Esophagus squamous epithelium (tissue), 5 donors: ENCODE measurements around the gene KICS2. TPM values are rescaled to one million over a fixed set of nuclear protein-coding genes. Genes with fewer than 3 reads are reported as not detected.

Experiments
- DNase-seq: peaks from one replicate; lab custom pipeline; 2025; lab: John Stamatoyannopoulos, UW
- H3K27ac ChIP-seq, 4 donors: fragments of 200-600 bp; sonication (generic); one replicate each; pipeline ENCODE4 v1.5.1; 2016 to 2019; ENCODE audit warnings: mild to moderate bottlenecking in 1 of 4
- H3K27me3 ChIP-seq, 4 donors: fragments of 200-600 bp; sonication (generic); 1 replicate in 3 of 4; 2 replicates in 1 of 4; pipeline versions ENCODE4 v1.5.1 to v1.6.0; 2017 to 2021; ENCODE audit warnings: antibody characterized with exemption in 1 of 4
- H3K36me3 ChIP-seq, 3 donors: fragments of 200-600 bp; sonication (generic); one replicate each; pipeline ENCODE4 v1.5.1; 2016 to 2019
- H3K4me1 ChIP-seq, 3 donors: fragments of 200-600 bp; sonication (generic); one replicate each; pipeline ENCODE4 v1.5.1; 2017 to 2019
- H3K4me3 ChIP-seq, 4 donors: fragments of 200-600 bp; sonication (generic); 1 replicate in 3 of 4; 2 replicates in 1 of 4; pipeline ENCODE4 v1.5.1; 2016 to 2019; ENCODE audit warnings: mild to moderate bottlenecking in 2 of 4, moderate library complexity in 1 of 4
- H3K9me3 ChIP-seq, 3 donors: fragments of 200-600 bp; sonication (generic); one replicate each; pipeline ENCODE4 v1.5.1; 2016 to 2019
- POLR2A ChIP-seq, 4 donors: fragments of 450-650 bp; IDR thresholded peaks; one replicate each; pipeline ENCODE4 v1.6.1; 2017; ENCODE audit warnings: antibody characterized with exemption in 4 of 4, mild to moderate bottlenecking in 4 of 4, moderate library complexity in 3 of 4
- WGBS, 2 donors: methylation state at CpG; one replicate each; pipeline ENCODE4 v1.1.5; 2018; 5-methylcytosine and 5-hydroxymethylcytosine counted together
- intact Hi-C: fragments of 100-400 bp; cut with DNase I; formaldehyde crosslinking; loops from one replicate; pipeline ENCODE4 v1.15.0; 2022
- total RNA-seq, 4 donors: library from RNA; depleted of rRNA; stranded (reverse); fragments of >200 nt; gene quantifications; one replicate each; pipeline ENCODE4 v1.1.0, GENCODE V29; 2016
- TF ChIP-seq, protein P1 (sequence below), 6 experiments: fragments of 450-650 bp in 4 of 6; fragments of 200-600 bp in 2 of 6; sonication (generic) in 2 of 6; IDR thresholded peaks; one replicate each; pipeline ENCODE4 v1.5.1; 2016 to 2019; ENCODE audit warnings: antibody characterized with exemption in 6 of 6, mild to moderate bottlenecking in 4 of 6, moderate library complexity in 4 of 6
- donor health status: DM: yes; HTN: yes; CAD: no.

KICS2 gene
- total RNA-seq, 4 donors from 2014 or later, result 6.2 to 15.8 (median 9.8) TPM

DNA sequence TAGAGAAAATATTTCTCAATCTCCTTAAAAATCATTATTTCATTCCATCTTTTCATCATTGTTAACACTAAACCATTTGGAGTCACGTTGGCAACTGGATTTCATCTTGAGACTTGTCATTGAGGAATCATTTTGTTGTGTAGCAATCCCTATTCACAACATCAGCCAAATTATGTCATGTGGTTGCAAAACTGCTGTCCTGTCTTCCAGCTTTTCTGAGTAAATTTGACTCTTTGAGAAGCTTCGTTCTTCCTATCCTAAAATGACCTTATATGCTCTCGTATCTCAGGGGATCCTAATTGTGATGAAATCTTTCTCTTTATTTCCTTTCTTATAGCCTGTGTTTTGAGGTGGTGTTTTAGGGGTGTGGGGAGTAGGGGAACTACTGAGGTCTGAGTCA, 30.6 kb upstream of the KICS2 start:
- Histone ChIP-seq H3K4me3 (no peak overlapping the region), H3K27ac (peak overlapping the region in 3 of 4 donors; percentile 32 to 54 (median 38)), H3K36me3 (no peaks in the 10 kb centered on the region), H3K4me1 (no peaks in the 10 kb centered on the region), H3K9me3 (no peaks in the 10 kb centered on the region), H3K27me3 (no peaks in the 10 kb centered on the region)
- 32 to 33% methylated on average over 3 of the region's 3 CpGs for WGBS, 2 donors
- TF ChIP-seq, protein P1, sequence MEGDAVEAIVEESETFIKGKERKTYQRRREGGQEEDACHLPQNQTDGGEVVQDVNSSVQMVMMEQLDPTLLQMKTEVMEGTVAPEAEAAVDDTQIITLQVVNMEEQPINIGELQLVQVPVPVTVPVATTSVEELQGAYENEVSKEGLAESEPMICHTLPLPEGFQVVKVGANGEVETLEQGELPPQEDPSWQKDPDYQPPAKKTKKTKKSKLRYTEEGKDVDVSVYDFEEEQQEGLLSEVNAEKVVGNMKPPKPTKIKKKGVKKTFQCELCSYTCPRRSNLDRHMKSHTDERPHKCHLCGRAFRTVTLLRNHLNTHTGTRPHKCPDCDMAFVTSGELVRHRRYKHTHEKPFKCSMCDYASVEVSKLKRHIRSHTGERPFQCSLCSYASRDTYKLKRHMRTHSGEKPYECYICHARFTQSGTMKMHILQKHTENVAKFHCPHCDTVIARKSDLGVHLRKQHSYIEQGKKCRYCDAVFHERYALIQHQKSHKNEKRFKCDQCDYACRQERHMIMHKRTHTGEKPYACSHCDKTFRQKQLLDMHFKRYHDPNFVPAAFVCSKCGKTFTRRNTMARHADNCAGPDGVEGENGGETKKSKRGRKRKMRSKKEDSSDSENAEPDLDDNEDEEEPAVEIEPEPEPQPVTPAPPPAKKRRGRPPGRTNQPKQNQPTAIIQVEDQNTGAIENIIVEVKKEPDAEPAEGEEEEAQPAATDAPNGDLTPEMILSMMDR (IDR thresholded peaks at IDR 0.05), result no peak
- no peak for TF ChIP-seq POLR2A (IDR thresholded peaks at IDR 0.05)
- intact Hi-C loops, result no loop called here
- no peak for DNase-seq

DNA sequence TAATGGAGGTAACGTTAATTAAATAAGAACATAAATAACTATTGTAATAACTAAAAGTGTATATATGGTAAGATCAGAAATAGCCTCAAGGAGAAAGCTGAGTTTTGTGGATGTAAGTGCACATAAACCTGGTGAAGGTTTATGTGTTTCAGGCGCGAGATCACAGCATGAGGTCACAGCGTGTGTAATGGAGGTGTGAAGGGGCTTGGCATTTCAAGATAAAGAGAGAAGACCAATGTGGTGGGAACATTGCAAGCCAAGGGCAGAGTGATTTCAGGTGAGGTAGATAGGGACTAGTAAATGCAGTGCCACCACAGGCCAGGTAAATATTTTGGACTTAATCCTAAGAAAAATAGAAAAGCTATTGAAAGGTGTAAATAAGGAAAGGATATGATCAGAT, 21.7 kb upstream of the KICS2 start:
- no peak for TF ChIP-seq POLR2A (IDR thresholded peaks at IDR 0.05)
- TF ChIP-seq, protein P1 (IDR thresholded peaks at IDR 0.05), result no peak
- no peak overlapping the region for H3K27ac ChIP-seq
- no peak overlapping the region for H3K4me3 ChIP-seq
- no peaks in the 10 kb centered on the region for H3K27me3 ChIP-seq
- intact Hi-C loops, result no loop called here
- no peak for DNase-seq
- no peaks in the 10 kb centered on the region for H3K9me3 ChIP-seq
- H3K36me3 ChIP-seq, result no peaks in the 10 kb centered on the region
- no peaks in the 10 kb centered on the region for H3K4me1 ChIP-seq
- WGBS, 2 donors, result 75 to 77% methylated on average over 4 of the region's 4 CpGs

DNA sequence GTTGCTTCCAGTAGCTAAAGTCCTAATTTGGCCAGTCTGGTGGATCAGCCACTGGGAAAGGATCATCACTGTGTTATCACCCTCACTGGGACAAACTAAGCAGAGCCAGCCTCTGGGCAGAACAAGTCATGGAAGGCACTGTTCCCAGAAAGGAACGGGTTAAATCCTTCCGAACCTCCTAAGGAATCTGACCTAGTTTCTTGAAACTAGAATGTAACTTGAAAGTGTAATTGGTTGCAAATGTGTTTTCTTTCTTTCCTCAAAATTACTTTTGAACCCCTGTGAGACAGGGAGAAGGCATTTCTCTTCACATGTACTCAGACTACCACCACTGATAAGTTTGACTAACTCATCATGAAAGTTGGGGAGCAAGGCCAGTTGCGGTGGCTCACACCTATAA, 18.7 kb upstream of the KICS2 start:
- TF ChIP-seq, protein P1 (IDR thresholded peaks at IDR 0.05), result no peak
- no peak for TF ChIP-seq POLR2A (IDR thresholded peaks at IDR 0.05)
- Histone ChIP-seq H3K36me3 (no peaks in the 10 kb centered on the region), H3K9me3 (no peaks in the 10 kb centered on the region), H3K4me1 (no peaks in the 10 kb centered on the region), H3K27me3 (no peaks in the 10 kb centered on the region), H3K4me3 (no peak overlapping the region), H3K27ac (no peak overlapping the region)
- no peak for DNase-seq
- 75 to 76% methylated on average over 3 of the region's 3 CpGs for WGBS, 2 donors
- intact Hi-C loops, result no loop called here

DNA sequence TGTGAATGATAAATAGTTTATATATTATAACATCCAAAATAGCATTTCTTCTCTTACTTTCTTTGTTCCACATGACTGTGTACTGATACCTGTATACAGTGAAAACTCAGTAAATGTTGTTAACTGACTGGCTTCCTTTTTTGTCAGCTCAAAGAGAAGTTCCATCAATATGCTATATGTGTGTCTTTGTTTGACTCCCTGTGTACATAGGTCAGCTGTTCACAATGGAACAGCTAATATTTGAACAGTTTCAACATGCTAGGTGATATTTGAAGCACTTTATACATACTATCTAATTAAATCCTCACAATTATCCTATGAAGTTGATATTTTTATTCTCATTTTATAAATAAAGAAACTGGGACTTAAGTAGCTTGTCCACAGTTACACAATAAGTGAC, 15.3 kb upstream of the KICS2 start:
- TF ChIP-seq, protein P1 (IDR thresholded peaks at IDR 0.05), result no peak
- no peak for DNase-seq
- no peaks in the 10 kb centered on the region for H3K36me3 ChIP-seq
- H3K4me1 ChIP-seq, result no peaks in the 10 kb centered on the region
- no peaks in the 10 kb centered on the region for H3K9me3 ChIP-seq
- no peaks in the 10 kb centered on the region for H3K27me3 ChIP-seq
- H3K27ac ChIP-seq, result no peak overlapping the region
- intact Hi-C loops, result no loop called here
- H3K4me3 ChIP-seq, result no peak overlapping the region

DNA sequence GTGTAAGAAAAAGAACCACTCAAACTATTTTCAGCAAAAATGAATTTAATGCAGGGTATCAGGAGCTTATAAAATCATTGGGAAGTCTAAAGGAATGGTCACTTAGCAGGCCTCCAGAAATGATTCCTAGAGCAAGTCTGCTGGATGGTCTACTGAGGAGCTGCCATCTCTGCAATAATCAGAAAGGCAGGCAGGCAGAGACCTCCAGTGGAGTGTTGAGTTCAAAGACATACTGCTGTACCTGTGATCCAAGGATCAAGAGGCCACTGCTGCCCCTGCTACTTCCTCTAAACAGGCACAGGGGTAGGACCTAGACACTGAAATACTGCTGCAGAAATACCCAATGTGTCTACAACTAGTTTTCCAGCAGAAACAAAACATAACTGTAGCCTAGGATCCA, 14.5 kb upstream of the KICS2 start:
- Histone ChIP-seq H3K4me3 (no peak overlapping the region), H3K27ac (no peak overlapping the region), H3K27me3 (no peaks in the 10 kb centered on the region), H3K4me1 (no peaks in the 10 kb centered on the region), H3K36me3 (no peaks in the 10 kb centered on the region), H3K9me3 (no peaks in the 10 kb centered on the region)
- TF ChIP-seq POLR2A (IDR thresholded peaks at IDR 0.05), result no peak
- TF ChIP-seq, protein P1 (IDR thresholded peaks at IDR 0.05), result no peak
- intact Hi-C loops, result no loop called here
- DNase-seq, result no peak
